AG04450 (cell line): Measurements from ENCODE around the gene ZMAT3. TPM values are rescaled to one million over a fixed set of nuclear protein-coding genes. Genes with fewer than 3 reads are reported as not detected.

Experiments used
- CTCF ChIA-PET: fragments of 300-600, 350-600 bp; formaldehyde crosslinking; extraction: SDS; loops from one replicate; lab custom pipeline; 2022; ENCODE audit warnings: antibody characterized with exemption, inconsistent platforms; lab: Charles Lee
- POLR2A ChIA-PET: fragments of 350-600 bp; formaldehyde crosslinking; extraction: SDS; loops from one replicate; lab custom pipeline; 2021; ENCODE audit warnings: antibody characterized with exemption, inconsistent platforms; lab: Yijun Ruan, JAX
- DNase-seq: peaks from one replicate; pipeline ENCODE4 v3.0.0-alpha.2; 2011; ENCODE audit warnings: low read depth, low spot score
- H3K27ac ChIP-seq: one replicate; pipeline ENCODE4 v1.5.1; 2012; ENCODE audit warnings: low read depth, low read length, control low read depth
- H3K27me3 ChIP-seq: one replicate; pipeline ENCODE4 v1.6.0; 2012; ENCODE audit warnings: low read length; ENCODE audit not compliant: control insufficient read depth, insufficient read depth
- H3K4me3 ChIP-seq: 2 replicates; pipeline ENCODE4 v1.5.1; 2011; ENCODE audit warnings: mild to moderate bottlenecking, low read depth, low read length, control low read depth
- H3K9me3 ChIP-seq: 2 replicates; pipeline ENCODE4 v1.5.1; 2012; ENCODE audit warnings: low read length; ENCODE audit not compliant: control insufficient read depth, insufficient read depth
- CTCF ChIP-seq: IDR thresholded peaks from 2 replicates; pipeline ENCODE4 v1.5.1; 2011; ENCODE audit warnings: low read depth, low read length, control low read depth, inconsistent platforms
- polyA plus RNA-seq: library from polyadenylated mRNA; depleted of rRNA; stranded (reverse); fragments of >200 nt; gene quantifications from 2 replicates; pipeline ENCODE4 v1.2.3, GENCODE V29; 2011

Gene ZMAT3
- polyA plus RNA-seq, 1 experiment = 51.9 TPM

GRCh38 chr3:179107617-179108016 is 36.0 kb upstream of the ZMAT3 start:
- Histone ChIP-seq H3K27me3 (no peaks in the 10 kb centered on the region), H3K9me3 (peaks cover 3% of the 10 kb centered on the region; the same call in 1 of the 2 replicates), H3K27ac (no peak overlapping the region), H3K4me3 (no peak overlapping the region)
- DNase-seq = no peak
- ChIA-PET CTCF (interaction anchor here (0.6 to 2.6 kb wide), 11 partner anchors 9 to 214 kb away, joined by 3 to 18 read pairs (median 4); no protein-coding TSS in a partner anchor), POLR2A (interaction anchor here (0.6 to 0.7 kb wide), 2 partner anchors 27 to 80 kb away, joined by 3 to 4 read pairs; no protein-coding TSS in a partner anchor)
- no peak for TF ChIP-seq CTCF

- ChIA-PET CTCF (interaction anchor here (0.8 to 3.1 kb wide), 17 partner anchors 9 to 216 kb away, joined by 3 to 48 read pairs (median 5); no protein-coding TSS in a partner anchor), POLR2A (no interaction called here)
- Histone ChIP-seq H3K27me3 (no peaks in the 10 kb centered on the region), H3K9me3 (peaks cover 3% of the 10 kb centered on the region; the same call in 1 of the 2 replicates), H3K4me3 (no peak overlapping the region), H3K27ac (no peak overlapping the region)
- no peak for TF ChIP-seq CTCF
- DNase-seq = no peak
Observed at GRCh38 chr3:179105881-179106280, 34.3 kb upstream of the ZMAT3 start.

- ChIA-PET CTCF (interaction anchor here (0.6 kb wide), 4 partner anchors 15 to 224 kb away, joined by 3 to 4 read pairs (median 3); no protein-coding TSS in a partner anchor), POLR2A (no interaction called here)
- DNase-seq = no peak
- no peak for TF ChIP-seq CTCF
- H3K27ac ChIP-seq = no peak overlapping the region
- no peaks in the 10 kb centered on the region for H3K9me3 ChIP-seq
- H3K4me3 ChIP-seq = no peak overlapping the region
- no peaks in the 10 kb centered on the region for H3K27me3 ChIP-seq
Observed at GRCh38 chr3:179100652-179101051, 29.0 kb upstream of the ZMAT3 start.

DNA sequence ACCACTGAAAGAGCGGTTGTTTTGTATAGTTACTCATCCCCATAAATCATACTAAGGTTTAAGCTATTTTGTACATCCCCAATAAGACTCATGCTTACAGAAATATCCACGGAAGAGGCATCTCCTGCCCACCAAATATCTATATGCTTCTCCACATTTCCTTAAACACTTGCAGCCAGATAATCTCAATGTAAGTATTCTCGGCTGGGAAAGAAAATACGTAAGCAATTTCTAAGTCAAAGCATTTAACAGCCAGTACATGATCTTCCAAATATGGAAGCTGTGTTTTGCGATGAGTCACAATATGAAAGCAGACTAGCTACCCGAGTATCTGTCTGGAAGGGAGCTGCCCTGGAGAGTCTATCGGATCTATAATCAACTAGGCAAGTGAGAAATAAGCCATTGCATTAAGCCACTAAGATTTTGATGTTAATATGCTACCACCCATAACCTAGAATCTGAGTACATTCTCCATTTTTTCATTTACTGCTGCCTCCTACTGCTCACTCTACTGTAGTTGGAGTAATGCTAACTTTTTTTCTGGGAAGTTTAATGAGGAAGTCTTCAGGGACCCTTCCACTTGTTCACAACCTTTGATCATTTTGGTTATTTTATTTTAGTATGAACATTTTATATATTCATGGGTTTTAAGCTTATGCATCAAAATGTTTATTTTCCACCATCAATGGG is 26.9 kb upstream of the ZMAT3 start:
- peak; percentile 33 for DNase-seq
- Histone ChIP-seq H3K27me3 (no peaks in the 10 kb centered on the region), H3K9me3 (no peaks in the 10 kb centered on the region), H3K4me3 (peak overlapping the region; percentile 38), H3K27ac (no peak overlapping the region)
- POLR2A ChIA-PET = no interaction called here
- peak; percentile 42 for TF ChIP-seq CTCF
- CTCF ChIA-PET = interaction anchor here (0.5 to 2.1 kb wide), 15 partner anchors 9 to 831 kb away, joined by 3 to 20 read pairs (median 5); partner anchors contain the start of gene ZMAT3

DNA sequence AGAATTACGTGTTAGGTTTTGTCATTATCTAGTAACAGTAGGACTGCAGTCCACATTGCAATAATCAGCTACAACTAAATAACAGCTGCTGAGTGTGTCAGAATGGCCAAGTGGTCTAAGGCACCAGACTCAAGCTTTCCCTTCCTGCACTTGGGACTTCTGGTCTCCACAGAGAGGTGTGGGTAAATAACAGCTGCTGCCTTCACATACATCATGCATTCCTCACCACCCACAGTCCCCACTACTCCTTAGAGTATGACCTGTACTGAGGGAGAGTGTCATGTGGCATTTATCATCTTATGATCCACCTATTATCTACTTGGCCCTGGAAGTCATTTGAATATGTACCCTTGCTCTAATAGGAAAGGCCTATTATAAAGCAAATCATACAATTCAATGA is 22.2 kb upstream of the ZMAT3 start:
- Histone ChIP-seq H3K27me3 (no peaks in the 10 kb centered on the region), H3K27ac (no peak overlapping the region), H3K4me3 (no peak overlapping the region), H3K9me3 (no peaks in the 10 kb centered on the region)
- DNase-seq = no peak
- TF ChIP-seq CTCF = no peak
- CTCF ChIA-PET = interaction anchor here (0.7 to 3.0 kb wide), 3 partner anchors 11 to 228 kb away, joined by 3 to 19 read pairs (median 3); no protein-coding TSS in a partner anchor
- POLR2A ChIA-PET = no interaction called here
